Measurements from ENCODE around the gene UGT2B10.

The UGT2B10 gene

DNA sequence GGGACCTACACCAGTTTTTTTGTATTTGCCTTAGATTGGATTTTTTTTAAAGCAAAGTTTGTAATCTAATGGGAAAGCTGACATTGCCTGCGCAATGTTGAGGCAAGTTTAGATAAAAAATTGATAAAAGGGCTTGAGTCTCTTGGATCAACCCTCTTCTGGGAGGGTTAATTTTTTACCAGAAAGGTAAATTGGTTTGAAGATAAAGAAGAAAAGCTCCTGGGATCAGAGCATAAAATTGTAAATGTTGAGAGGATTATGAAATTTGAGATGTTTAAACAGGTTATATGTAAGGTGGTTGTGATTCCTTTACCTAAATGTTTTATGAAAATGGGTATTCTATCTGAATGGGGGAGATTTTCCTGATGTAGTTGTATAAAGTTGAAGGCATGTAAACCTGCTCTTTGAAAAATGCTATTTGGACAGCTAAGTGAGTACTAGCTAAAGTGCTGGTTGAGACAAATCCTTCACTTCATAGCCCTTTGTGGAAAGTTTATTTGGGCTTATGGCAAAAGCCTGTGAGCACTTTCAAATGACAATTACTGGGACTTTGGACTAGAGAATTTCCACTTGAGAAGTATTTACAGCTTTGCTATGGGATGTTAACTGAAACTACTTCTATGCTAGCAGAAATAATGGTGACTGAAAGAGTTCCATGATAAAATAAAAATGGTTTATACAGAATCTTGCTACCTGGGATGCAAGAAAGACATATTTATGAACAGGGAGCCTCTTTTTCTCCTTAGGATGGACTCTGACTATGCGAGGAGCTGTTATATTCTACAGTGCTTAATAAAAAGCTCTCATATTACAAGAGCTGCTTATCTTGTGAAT is 56.2 kb downstream of the UGT2B10 start:
- DNase-seq = no peak

DNA sequence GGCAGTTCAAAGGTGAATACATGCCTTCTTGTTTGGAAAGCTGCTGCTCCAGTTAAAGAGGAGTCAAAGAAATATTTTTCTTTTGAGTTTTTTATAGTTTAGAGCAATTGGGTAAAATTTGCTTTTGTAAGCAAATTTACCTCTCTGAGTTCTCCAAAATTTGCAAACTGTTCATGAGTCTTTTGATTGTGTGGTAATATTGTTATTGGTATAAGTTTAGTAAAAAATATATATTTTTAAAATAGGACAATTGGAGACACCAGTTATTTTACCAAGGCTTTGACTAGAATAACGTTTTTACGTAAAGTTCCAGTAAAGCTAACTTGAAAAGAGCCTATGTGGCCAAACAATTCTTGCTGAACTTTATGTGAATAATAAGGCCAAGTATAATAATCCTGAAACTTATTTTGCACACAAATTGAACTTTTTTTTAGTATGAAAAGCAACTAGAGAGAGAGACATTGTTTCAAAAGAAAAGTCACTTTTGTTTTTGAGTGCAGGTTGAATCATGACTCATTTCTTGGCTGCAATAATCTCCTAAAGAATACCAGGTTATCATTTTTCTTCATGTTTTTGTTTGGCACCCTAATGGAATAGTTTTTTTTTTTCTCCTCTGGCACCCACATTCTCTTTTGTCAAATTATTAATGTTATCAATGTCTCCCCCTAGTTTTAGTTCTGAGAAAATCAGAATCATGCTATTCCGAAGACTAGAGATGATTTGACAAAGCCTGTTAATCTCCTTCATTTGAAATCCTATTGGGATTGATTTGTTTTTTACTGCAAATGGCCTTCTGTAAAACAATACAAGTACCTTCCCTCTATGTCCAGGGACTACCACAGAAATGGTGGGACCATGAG is 57.1 kb downstream of the UGT2B10 start:
- no peak for DNase-seq

DNA sequence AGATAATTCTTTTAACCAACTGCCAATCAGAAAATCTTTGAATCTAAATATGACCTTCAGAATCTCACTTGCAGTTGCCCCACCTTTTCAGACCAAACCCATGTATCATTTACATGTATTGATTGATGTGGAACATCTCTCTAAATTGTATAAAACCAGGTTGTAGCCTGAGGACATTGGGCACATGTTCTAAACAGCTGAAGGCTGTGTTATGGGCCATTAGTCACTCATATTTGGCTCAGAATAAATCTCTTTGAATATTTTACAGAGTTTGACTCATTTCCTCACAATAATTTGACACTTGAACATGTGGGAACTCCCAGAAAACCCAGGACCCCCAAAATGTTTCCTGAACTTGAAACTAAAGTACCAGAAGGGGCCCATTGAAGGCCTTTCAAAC is 58.7 kb downstream of the UGT2B10 start:
- no peak for DNase-seq

DNA sequence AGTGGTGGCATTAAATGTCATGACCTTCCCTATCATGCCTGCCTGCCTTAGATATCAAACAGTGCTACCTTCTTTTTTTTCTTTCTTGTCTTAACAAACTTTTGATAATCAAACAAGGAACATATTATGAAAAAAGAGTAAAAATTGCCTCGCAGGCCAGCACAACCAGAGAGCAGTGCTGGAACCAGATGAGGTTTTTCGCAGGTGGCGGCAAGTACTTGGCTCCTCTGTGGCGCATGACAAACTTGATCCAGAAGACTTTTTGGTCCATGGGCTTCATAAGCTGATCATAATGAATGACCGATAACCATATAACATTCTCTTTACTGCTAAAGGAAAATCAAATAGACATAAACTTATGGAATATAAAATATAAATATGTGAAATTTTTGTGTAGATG is 61.8 kb downstream of the UGT2B10 start:
- no peak for DNase-seq

DNA sequence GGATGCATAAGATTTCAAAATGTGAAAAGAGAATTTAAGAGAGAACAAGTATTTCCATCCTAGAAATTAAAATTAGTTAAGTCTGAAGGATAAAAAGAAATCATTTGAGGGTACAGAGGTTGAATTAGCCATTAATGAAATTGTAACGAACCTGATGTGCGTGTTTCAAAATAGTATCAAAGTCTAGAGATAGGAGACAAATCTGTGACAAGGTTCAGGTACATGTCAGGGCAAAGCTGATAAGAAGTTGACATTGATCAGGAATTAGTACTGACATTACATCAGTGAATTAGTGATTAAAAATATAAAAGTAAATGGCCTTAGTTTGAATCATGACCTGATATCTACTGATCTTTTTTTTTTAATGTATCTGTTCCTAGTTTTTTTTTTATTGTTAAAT is 62.3 kb downstream of the UGT2B10 start:
- no peak for DNase-seq

Measured in NCI-H69 (cell line).